HCT116 (cell line): ENCODE measurements around the gene MGA. TPM values are rescaled to one million over a fixed set of nuclear protein-coding genes. Genes with fewer than 3 reads are reported as not detected.

ENCODE experiments used
- ATAC-seq: fragments of 200-7000 bp; cut with Tn5 transposase; 2 replicates; pipeline ENCODE4 v1.9.1; 2020; ENCODE audit warnings: mild to moderate bottlenecking, moderate library complexity
- BruUV-seq: library from RNA; stranded (reverse); fragments of 400-500 nt; replicated peaks from 2 replicates; lab custom pipeline; 2021; lab: Mats Ljungman, UMichigan
- CTCF ChIA-PET: fragments of 300-600 bp; sonication (Branson Sonifier 250); formaldehyde crosslinking; loops from one replicate; lab custom pipeline; 2021; ENCODE audit warnings: antibody characterized with exemption; lab: Charles Lee
- POLR2A ChIA-PET: fragments of 300-600, 350-600 bp; sonication (Branson Sonifier 250); formaldehyde crosslinking; loops from one replicate; lab custom pipeline; 2021; ENCODE audit warnings: antibody characterized with exemption; lab: Charles Lee
- RAD21 ChIA-PET, 2 experiments: fragments of 300-600 bp; sonication (Branson Sonifier 250); formaldehyde crosslinking; loops; one replicate each; lab custom pipeline; 2023; ENCODE audit warnings: low total read pairs in 2 of 2; ENCODE audit not compliant: uncharacterized antibody in 2 of 2, unreplicated experiment in 2 of 2, low non-redundant PET in 1 of 2; lab: Charles Lee
- DNase-seq: peaks from one replicate; pipeline ENCODE4 v3.0.0-alpha.2; 2010; ENCODE audit warnings: low read depth, low spot score
- H2AFZ ChIP-seq: fragments of 200-600 bp; shearing (Covaris generic), sonication (generic); 2 replicates; pipeline ENCODE4 v1.6.1; 2017; ENCODE audit warnings: low read depth, mixed run types, mixed read lengths, antibody characterized with exemption, low read length; ENCODE audit not compliant: poor library complexity, severe bottlenecking
- H3K27ac ChIP-seq: 2 replicates; pipeline ENCODE4 v1.5.1; 2012; ENCODE audit warnings: low read depth, low read length
- H3K27me3 ChIP-seq: fragments of 200-600 bp; sonication (generic); 2 replicates; pipeline ENCODE4 v1.6.1; 2016; ENCODE audit warnings: mixed run types, low read length, mixed read lengths; ENCODE audit not compliant: insufficient read depth
- H3K36me3 ChIP-seq, 2 experiments: fragments of 200-500 bp in 1 of 2; fragments of 200-600 bp in 1 of 2; sonication (Bioruptor generic) in 1 of 2; sonication (generic) in 1 of 2; 2 replicates each; pipeline versions ENCODE4 v1.5.1 to v1.6.1; 2014 to 2016; ENCODE audit warnings: low read length in 2 of 2, inconsistent platforms in 1 of 2, mixed read lengths in 1 of 2, mixed run types in 1 of 2; ENCODE audit not compliant: insufficient read depth in 2 of 2, control insufficient read depth in 1 of 2
- H3K4me1 ChIP-seq, 2 experiments: fragments of 200-600 bp in 1 of 2; sonication (generic) in 1 of 2; 2 replicates each; pipeline versions ENCODE4 v1.5.1 to v1.6.1; 2012 to 2017; ENCODE audit warnings: low read length in 2 of 2, inconsistent platforms in 1 of 2, mild to moderate bottlenecking in 1 of 2, mixed read lengths in 1 of 2, mixed run types in 1 of 2, moderate library complexity in 1 of 2; ENCODE audit not compliant: insufficient read depth in 2 of 2, control insufficient read depth in 1 of 2
- H3K4me2 ChIP-seq: fragments of 200-600 bp; sonication (generic); 2 replicates; pipeline ENCODE4 v1.6.1; 2017; ENCODE audit warnings: mixed run types, low read length, mixed read lengths
- H3K4me3 ChIP-seq, 2 experiments: fragments of 200-600 bp in 1 of 2; sonication (generic) in 1 of 2; replicated peaks in 1 of 2; 2 replicates each; pipeline ENCODE4 v1.5.1; 2011 to 2016; ENCODE audit warnings: low read length in 2 of 2, control low read depth in 1 of 2, low read depth in 1 of 2, mild to moderate bottlenecking in 1 of 2, mixed read lengths in 1 of 2, mixed run types in 1 of 2
- H3K79me2 ChIP-seq: fragments of 200-600 bp; sonication (generic); 2 replicates; pipeline ENCODE4 v1.6.1; 2017; ENCODE audit warnings: mild to moderate bottlenecking, mixed run types, low read length, moderate library complexity, mixed read lengths; ENCODE audit not compliant: insufficient read depth
- H3K9ac ChIP-seq: fragments of 200-600 bp; sonication (generic); 2 replicates; pipeline ENCODE4 v1.6.1; 2016; ENCODE audit warnings: low read length, mixed read lengths
- H3K9me2 ChIP-seq: fragments of 200-600 bp; sonication (generic), shearing (Covaris generic); 2 replicates; pipeline ENCODE4 v1.6.1; 2017; ENCODE audit warnings: mixed run types, mild to moderate bottlenecking, moderate library complexity; ENCODE audit not compliant: insufficient read depth
- H3K9me3 ChIP-seq, 2 experiments: fragments of 200-500 bp in 1 of 2; fragments of 200-600 bp in 1 of 2; sonication (Bioruptor generic) in 1 of 2; sonication (generic) in 1 of 2; 2 replicates each; pipeline ENCODE4 v1.6.1; 2014 to 2017; ENCODE audit warnings: low read length in 2 of 2, mixed read lengths in 2 of 2, inconsistent platforms in 1 of 2, low read depth in 1 of 2, mild to moderate bottlenecking in 1 of 2, mixed run types in 1 of 2, moderate library complexity in 1 of 2; ENCODE audit not compliant: control insufficient read depth in 1 of 2, insufficient read depth in 1 of 2
- H4K20me1 ChIP-seq: fragments of 200-600 bp; sonication (generic), shearing (Covaris generic); 2 replicates; pipeline ENCODE4 v1.6.1; 2017; ENCODE audit warnings: mixed run types, mild to moderate bottlenecking, moderate library complexity; ENCODE audit not compliant: insufficient read depth
- CBX3 ChIP-seq: IDR thresholded peaks from 2 replicates; pipeline ENCODE4 v1.6.1; 2012; ENCODE audit warnings: low read depth
- CEBPB ChIP-seq: IDR thresholded peaks from 2 replicates; pipeline ENCODE4 v1.6.1; 2012; ENCODE audit warnings: low read depth
- EGR1 ChIP-seq: IDR thresholded peaks from 2 replicates; pipeline ENCODE4 v1.6.1; 2012; ENCODE audit warnings: low read depth
- ELF1 ChIP-seq: IDR thresholded peaks from 2 replicates; pipeline ENCODE4 v1.6.1; 2012; ENCODE audit warnings: low read depth, borderline replicate concordance
- EZH2 ChIP-seq: fragments of 200-600 bp; sonication (generic); IDR thresholded peaks from 2 replicates; pipeline ENCODE4 v1.6.1; 2017; ENCODE audit warnings: antibody characterized with exemption, mixed run types
- POLR2A ChIP-seq: IDR thresholded peaks from 2 replicates; pipeline ENCODE4 v1.7.0; 2011; ENCODE audit warnings: borderline replicate concordance; ENCODE audit not compliant: insufficient read depth, insufficient read length; ENCODE audit errors: extremely low read depth
- RAD21 ChIP-seq: IDR thresholded peaks from 2 replicates; pipeline ENCODE4 v1.6.1; 2012; ENCODE audit warnings: low read depth, mild to moderate bottlenecking
- SIN3A ChIP-seq: IDR thresholded peaks from 2 replicates; pipeline ENCODE4 v1.6.1; 2012; ENCODE audit warnings: low read depth
- SP1 ChIP-seq: IDR thresholded peaks from 2 replicates; pipeline ENCODE4 v1.6.1; 2012; ENCODE audit warnings: low read depth
- SRF ChIP-seq: IDR thresholded peaks from 2 replicates; pipeline ENCODE4 v1.6.1; 2012; ENCODE audit warnings: low read depth
- TCF7L2 ChIP-seq: IDR thresholded peaks from 2 replicates; pipeline ENCODE4 v1.7.0; 2011; ENCODE audit warnings: borderline replicate concordance, inconsistent platforms; ENCODE audit not compliant: insufficient read depth, insufficient read length; ENCODE audit errors: extremely low read depth
- ZFX ChIP-seq: fragments of 450-650 bp; IDR thresholded peaks from 2 replicates; pipeline ENCODE4 v1.6.1; 2017
- ZNF274 ChIP-seq: fragments of 200-500 bp; sonication (Bioruptor generic); IDR thresholded peaks from 2 replicates; pipeline ENCODE4 v1.6.1; 2014; ENCODE audit warnings: mild to moderate bottlenecking, low read depth, low read length, inconsistent platforms
- intact Hi-C: fragments of 100-400 bp; cut with micrococcal nuclease; formaldehyde crosslinking; loops from 2 replicates; pipeline ENCODE4 v1.10.0; 2022
- total RNA-seq: library from RNA; stranded (reverse); gene quantifications from one replicate; pipeline ENCODE4 v1.2.1, GENCODE V29; 2021; ENCODE audit not compliant: unreplicated experiment
- TF ChIP-seq, protein P1 (sequence below): IDR thresholded peaks from 2 replicates; pipeline ENCODE4 v1.6.1; 2012
- TF ChIP-seq, protein P2 (sequence below), 3 experiments: fragments of 200-600 bp in 1 of 3; sonication (generic) in 1 of 3; IDR thresholded peaks in 2 of 3; conservative IDR thresholded peaks in 1 of 3; 2 replicates each; pipeline ENCODE4 v1.5.1; 2012 to 2017; ENCODE audit warnings: low read depth in 2 of 3, low read length in 2 of 3, antibody characterized with exemption in 1 of 3, borderline replicate concordance in 1 of 3, control low read depth in 1 of 3, mild to moderate bottlenecking in 1 of 3, mixed read lengths in 1 of 3, mixed run types in 1 of 3, moderate library complexity in 1 of 3; ENCODE audit not compliant: insufficient read depth in 1 of 3
- TF ChIP-seq, protein P3 (sequence below): IDR thresholded peaks from 2 replicates; pipeline ENCODE4 v1.6.1; 2012

Gene MGA
- total RNA-seq, 1 experiment from 2014 or later = 28.9 TPM

DNA sequence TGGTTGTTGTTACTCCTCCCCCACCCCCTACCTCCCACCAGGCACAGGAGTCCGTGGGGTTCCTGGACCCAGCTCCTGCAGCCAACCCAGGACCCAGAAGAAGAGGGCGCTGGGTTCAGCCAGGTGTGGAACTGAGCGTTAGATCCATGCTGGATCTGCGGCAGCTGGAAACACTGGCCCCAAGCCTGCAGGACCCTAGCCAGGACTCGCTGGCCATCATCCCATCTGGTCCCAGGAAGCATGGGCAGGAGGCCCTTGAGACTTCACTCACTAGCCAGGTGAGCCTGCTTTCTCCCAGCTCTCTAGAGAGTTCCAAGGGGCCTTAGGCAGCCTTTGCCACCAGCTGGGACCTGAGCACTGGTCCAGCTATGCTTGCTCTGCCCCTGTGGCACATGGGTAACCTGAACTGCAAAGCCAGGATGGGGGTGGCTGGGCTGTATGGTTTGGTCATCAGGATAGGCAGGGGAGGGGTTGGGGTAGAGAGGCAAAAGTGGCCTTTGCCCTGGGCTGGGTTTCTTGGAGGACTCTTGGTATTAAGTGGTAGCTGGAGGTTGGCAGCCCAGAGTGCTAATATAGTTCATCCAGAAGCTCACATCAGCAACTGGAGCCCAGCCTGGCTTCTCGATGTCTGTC is 160.7 kb downstream of the MGA start:
- Histone ChIP-seq H2AFZ (no peak overlapping the region), H3K4me2 (no peak overlapping the region), H3K4me3 (no peak overlapping the region), H3K27me3 (no peaks in the 10 kb centered on the region), H3K79me2 (no peaks in the 10 kb centered on the region), H4K20me1 (no peaks in the 10 kb centered on the region), H3K9ac (no peak overlapping the region), H3K27ac (no peak overlapping the region), H3K9me2 (no peaks in the 10 kb centered on the region), H3K4me1 (no peaks in the 10 kb centered on the region), H3K9me3 (no peaks in the 10 kb centered on the region), H3K36me3 (peaks cover 3 to 8% of the 10 kb centered on the region in 2 experiments; a peak in 3 of 4 replicates)
- ChIA-PET RAD21 (no interaction called here), CTCF (no interaction called here), POLR2A (interaction anchor here (0.5 kb wide), 1 partner anchor 893 kb away, joined by 3 read pairs; no protein-coding TSS in a partner anchor)
- ATAC-seq (no peak), DNase-seq (no peak)
- intact Hi-C loops = no loop called here
- TF ChIP-seq ELF1 (no peak), TCF7L2 (no peak), POLR2A (no peak), SP1 (no peak), SRF (no peak), RAD21 (no peak), EGR1 (no peak), SIN3A (no peak), CBX3 (no peak), EZH2 (no peak), CEBPB (no peak), ZNF274 (no peak), ZFX (no peak)
- TF ChIP-seq, protein P1, sequence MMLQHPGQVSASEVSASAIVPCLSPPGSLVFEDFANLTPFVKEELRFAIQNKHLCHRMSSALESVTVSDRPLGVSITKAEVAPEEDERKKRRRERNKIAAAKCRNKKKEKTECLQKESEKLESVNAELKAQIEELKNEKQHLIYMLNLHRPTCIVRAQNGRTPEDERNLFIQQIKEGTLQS = no peak
- TF ChIP-seq, protein P2, sequence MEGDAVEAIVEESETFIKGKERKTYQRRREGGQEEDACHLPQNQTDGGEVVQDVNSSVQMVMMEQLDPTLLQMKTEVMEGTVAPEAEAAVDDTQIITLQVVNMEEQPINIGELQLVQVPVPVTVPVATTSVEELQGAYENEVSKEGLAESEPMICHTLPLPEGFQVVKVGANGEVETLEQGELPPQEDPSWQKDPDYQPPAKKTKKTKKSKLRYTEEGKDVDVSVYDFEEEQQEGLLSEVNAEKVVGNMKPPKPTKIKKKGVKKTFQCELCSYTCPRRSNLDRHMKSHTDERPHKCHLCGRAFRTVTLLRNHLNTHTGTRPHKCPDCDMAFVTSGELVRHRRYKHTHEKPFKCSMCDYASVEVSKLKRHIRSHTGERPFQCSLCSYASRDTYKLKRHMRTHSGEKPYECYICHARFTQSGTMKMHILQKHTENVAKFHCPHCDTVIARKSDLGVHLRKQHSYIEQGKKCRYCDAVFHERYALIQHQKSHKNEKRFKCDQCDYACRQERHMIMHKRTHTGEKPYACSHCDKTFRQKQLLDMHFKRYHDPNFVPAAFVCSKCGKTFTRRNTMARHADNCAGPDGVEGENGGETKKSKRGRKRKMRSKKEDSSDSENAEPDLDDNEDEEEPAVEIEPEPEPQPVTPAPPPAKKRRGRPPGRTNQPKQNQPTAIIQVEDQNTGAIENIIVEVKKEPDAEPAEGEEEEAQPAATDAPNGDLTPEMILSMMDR (IDR thresholded peaks at IDR 0.05 in 2 of 3, conservative IDR thresholded peaks at IDR 0.05 in 1 of 3; ENCODE audit: borderline replicate concordance in 1 of 3, insufficient read depth in 1 of 3, low read depth in 2 of 3, low read length in 2 of 3) = no peak
- TF ChIP-seq, protein P3, sequence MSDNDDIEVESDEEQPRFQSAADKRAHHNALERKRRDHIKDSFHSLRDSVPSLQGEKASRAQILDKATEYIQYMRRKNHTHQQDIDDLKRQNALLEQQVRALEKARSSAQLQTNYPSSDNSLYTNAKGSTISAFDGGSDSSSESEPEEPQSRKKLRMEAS = no peak
- no TSS peak for BruUV-seq
